ENCODE data around the gene ETS2.

Gene ETS2

DNA sequence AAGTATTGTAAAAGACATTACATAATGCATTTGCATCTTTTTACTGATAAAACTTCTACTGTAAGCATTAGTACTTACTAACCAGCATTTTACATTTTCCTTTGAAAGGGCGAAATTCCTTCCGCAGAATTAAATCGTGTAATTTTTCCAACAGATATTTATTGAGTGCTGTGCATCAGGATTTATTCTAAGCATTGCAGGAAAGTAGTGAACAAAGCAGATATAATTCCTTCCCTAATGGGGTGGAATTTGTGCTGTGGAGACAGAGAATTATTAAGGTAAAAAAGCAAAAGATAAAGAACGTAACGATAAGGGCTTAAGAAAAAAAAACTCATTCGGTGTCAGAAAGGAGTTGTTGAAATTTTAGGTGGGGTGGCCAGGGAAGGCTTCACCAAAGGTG is 7.6 kb upstream of the ETS2 start:
- TF ChIP-seq, protein P1, sequence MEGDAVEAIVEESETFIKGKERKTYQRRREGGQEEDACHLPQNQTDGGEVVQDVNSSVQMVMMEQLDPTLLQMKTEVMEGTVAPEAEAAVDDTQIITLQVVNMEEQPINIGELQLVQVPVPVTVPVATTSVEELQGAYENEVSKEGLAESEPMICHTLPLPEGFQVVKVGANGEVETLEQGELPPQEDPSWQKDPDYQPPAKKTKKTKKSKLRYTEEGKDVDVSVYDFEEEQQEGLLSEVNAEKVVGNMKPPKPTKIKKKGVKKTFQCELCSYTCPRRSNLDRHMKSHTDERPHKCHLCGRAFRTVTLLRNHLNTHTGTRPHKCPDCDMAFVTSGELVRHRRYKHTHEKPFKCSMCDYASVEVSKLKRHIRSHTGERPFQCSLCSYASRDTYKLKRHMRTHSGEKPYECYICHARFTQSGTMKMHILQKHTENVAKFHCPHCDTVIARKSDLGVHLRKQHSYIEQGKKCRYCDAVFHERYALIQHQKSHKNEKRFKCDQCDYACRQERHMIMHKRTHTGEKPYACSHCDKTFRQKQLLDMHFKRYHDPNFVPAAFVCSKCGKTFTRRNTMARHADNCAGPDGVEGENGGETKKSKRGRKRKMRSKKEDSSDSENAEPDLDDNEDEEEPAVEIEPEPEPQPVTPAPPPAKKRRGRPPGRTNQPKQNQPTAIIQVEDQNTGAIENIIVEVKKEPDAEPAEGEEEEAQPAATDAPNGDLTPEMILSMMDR (IDR thresholded peaks at IDR 0.05) = no peak

DNA sequence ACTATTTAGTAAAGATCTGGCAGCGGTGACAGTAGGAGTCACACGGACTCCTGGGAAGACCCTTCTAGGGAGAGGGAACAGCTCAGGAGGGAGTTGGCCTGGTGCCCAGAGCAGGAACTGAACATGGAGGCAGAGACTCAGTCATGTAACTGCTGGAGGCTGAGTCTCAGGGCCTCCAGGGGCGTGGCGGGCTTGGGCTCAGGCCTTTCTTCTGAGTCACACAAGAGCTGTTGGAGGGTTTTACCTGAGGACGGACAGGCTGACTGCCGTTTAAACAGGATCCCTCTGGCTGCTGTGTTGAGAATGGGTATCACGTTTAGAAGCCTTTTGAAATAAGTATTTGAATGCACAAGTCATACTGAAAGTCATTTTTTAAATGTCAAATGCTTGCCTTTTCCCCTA is 7.2 kb upstream of the ETS2 start:
- TF ChIP-seq, protein P1 (IDR thresholded peaks at IDR 0.05) = no peak

DNA sequence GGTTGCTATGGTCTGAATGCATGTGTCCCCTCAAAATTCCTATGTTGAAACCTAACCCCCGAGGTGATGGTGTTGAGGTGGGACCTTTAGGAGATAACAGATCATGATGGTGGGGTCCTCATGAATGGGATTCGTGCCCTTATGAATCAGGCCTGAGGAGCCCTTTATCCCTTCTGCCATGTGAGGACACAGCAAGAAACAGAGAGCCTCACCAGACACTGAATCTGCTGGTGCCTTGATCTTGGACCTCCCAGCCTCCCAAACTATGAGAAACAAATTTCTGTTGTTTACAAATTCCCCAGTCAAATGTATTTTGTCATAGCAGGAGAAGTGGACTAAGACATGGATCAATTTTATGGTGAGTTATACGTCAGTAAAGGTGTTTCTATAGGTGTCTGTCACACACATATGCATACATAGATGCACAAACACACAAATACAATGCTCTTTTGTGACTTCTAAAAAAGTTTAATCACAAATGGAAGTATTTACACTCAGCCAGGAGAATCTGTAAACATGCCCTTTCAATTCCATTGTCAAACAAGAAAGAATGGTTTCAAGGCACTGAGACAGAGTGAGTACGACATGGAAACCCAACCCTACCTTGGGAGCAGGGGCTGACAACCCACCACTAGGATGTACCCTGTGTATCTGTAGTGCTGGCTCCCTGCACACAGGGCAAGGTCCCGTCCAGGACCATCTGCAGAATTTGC is 5.5 kb upstream of the ETS2 start:
- TF ChIP-seq, protein P1 (IDR thresholded peaks at IDR 0.05) = no peak

DNA sequence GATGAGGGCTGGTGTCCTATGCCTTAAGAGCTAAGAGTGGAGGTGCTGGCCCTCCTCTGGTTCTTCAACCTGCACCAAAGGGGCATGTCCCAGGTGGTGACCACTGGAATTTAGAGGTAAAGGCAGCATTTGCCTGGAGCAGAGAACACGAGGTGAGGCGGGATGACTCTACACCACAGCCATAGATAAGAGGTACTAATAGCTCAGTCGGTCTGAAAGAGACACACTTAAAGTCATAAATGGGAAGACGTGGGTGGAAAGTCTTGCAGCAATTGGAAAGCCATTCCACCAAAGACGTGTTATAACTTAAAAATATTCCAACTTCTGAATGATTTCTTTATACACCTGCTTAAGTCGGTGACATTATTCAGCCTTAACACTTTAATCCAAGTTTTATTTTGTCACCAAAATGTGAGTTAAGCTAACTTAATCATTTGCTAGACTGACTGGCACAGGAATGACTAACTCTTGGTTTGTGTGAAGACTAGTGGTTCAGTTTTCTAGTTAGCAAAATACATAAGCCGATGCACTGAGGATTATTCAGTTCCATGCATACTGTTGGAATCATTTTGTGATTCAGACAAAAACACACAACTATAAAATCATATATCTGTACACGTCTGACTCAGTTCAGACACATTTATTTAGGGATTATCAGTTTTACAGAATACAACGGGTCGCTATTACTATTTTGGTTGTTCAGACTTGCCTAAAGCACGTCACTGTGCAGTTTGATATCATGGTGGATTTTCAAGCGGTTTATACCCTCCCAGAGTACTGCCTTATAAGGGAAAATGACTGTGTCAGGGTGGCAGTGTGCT is 4.6 kb upstream of the ETS2 start:
- TF ChIP-seq, protein P1 (IDR thresholded peaks at IDR 0.05) = no peak

DNA sequence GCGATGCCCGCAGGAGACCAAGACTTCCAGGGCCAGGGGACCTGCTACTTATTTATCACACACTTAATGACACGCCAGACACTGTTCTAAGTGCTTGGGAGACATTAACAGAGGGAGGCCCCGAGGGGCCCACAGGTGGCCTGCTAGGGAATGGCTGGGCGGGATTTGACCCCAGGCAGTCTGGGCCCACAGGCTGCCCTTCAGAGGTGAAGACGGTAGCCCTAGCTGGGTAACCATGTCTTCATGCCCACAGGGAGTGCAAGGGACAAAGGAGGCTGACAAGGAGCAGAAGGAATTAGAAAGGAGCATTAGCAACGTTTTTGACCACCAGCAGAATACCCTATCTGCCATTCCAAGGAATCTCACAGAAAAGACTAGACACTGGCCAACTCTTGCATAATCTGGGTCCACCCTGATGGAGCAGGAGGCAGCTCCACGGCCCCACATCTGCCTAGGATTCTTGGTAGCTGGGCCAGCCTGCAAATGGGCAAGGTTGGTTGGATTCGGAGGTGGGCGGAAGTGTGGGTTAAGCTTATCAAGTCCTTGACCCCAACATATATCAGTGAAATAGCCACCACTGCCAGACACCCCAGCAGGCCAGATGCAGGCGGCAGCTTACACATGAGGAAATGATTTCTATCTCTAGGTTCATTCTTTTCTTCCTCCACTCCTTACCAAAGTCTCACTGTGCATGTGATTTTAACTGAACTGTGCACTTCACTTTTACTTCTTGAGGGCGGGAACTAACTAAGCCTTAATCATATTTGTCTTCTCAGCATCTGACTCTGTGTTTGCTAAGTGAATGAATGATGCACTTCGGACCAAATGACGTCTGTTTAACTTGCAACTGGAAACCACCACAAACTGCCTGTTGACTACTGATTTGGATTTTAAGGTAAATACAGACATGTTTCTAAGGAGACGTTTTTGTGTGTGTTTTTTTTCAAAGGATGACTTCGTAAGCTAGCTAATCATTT is 3.4 kb upstream of the ETS2 start:
- TF ChIP-seq, protein P1 (IDR thresholded peaks at IDR 0.05) = no peak

DNA sequence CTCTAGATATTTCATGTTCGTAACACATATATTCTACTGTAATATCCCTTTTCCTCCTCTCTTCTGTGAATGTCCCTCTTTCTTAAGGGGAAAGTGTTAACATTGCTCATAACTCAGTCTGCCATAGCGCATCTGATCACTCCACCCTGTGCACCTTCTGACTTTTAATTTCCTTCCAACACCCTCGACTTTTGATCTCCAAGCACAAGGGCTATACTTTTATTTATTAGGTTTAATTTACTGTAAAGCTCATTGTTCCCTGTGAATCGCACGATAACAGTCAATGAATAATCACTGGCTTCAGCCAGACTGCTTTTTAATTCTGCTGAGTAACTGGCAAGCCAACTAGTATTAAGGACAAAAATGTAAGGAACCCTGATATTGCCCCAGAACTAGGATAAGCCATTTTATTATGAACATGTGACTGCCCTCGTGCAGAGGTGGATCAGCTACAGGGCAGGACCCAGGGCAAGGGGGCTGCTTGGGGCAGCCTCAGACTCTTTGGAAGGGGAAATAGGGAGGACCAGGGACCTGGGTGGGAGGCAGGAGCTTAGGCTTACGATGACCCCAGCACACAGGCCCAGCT is 2.6 kb upstream of the ETS2 start:
- TF ChIP-seq, protein P1 (IDR thresholded peaks at IDR 0.05) = no peak

Data from LNCAP (cell line).